HT1080 (cell line): ENCODE measurements around the gene FOXO1. TPM values are rescaled to one million over a fixed set of nuclear protein-coding genes. Genes with fewer than 3 reads are reported as not detected.

Source experiments
- DNase-seq: peaks from one replicate; pipeline ENCODE4 v3.0.0-alpha.2; 2015; ENCODE audit warnings: low read depth
- total RNA-seq: library from RNA; depleted of rRNA; stranded (reverse); fragments of >200 nt; shearing (Covaris generic); gene quantifications from 2 replicates; pipeline ENCODE4 v1.2.3, GENCODE V29; 2014; rRNA removed

Gene FOXO1
- total RNA-seq, 1 experiment from 2014 or later = 2.0 TPM

- DNase-seq = no peak
Measured at GRCh38 chr13:40514802-40515201, 151.6 kb downstream of the FOXO1 start.

GRCh38 chr13:40509876-40510275 lies 156.6 kb downstream of the FOXO1 start:
- no peak for DNase-seq

DNA sequence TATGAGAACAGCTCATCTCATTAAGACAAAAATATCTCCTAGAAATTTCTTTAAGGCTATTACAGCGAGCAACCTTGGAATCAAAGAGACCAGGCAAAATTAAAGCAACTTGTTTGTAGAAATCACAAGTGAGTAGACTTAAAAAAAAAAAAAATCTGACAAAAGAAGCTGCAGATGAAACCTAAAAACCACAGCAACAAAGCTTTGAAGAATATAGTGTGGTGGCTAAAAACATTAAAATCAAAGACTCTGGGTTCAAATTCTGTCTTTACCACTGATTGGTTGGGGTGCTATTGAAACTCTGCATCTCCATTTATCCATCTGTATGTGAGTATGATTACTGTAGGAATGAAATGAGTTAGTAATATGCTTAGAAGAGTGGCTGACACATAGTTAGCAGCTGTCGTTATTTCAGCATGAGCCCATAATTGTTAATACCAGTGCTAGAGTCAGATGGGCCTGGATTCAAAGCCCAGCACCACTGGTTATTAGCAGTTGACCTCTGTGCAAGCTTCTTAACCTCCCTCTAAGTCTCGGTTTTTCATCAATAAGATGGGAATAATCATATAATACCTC lies 157.6 kb downstream of the FOXO1 start:
- no peak for DNase-seq

DNA sequence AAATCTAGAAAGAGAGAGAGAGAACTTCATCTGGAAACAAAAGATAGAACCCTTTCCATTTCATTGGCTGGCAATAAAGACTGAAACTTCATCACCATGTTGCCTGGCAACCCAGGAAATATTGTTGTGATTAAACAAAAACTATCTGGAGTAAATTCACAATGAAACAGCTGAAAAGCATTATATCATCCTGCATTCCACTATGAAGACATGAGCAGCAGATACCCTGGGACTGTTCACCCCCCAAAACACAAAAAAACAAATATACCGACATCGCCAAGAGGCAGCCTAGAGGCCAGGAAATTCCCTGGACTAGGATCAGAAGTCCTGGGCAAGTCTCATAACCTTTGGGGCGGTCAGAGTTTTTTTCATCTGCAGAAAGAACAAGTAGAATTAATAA lies 158.3 kb downstream of the FOXO1 start:
- DNase-seq = no peak

DNA sequence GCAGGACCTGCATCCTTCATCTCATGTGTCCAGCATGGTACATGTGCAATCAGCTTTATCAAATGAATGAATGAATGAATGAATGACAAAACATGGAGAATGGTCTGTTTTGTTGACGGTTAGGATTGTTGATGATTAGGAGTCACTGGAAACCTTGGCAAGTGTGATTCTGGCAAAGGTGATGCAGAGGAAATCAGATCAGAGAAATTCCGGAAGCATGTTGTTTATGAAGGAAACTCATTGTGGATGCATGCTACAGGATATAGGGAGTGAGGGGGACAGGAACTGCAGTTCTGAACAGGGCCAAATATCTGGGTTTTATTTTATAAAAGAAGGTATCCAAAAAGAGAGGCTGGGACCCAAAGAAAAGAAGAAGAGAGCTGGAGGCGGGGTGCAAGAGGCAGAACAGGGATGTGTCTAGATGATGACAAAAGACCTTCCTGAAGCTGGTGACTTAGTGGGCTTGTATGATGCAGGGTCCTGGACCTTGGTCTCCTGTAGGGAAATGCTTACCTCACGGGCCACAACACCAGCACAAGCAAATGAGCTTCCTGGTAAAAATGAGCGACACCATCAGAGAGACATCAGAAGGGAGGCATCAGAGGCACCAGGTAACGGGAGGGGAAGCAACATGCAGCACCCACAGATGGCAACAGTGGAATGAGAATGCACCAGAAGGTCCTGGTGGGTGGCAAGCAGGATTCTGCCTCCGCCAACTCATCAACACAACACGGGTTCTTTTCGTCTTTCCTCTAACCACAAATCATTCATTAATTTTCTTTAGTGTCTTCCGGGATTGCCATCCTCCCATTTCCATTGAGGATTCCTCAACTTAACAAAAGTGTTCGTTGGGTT lies 159.6 kb downstream of the FOXO1 start:
- DNase-seq = no peak

Other genes starting within 250 kb of the FOXO1 start
- 25.3 and 25.7 TPM in 2 replicates for gene MRPS31, start 104.5 kb upstream of the FOXO1 start, total RNA-seq
- 61.7 and 66.3 TPM in 2 replicates for gene SLC25A15, start 123.0 kb upstream of the FOXO1 start, total RNA-seq